Stimulated activated CD4-positive, alpha-beta T cell treated with anti-CD3 and anti-CD28 coated beads, Interleukin-4, amount 100 ng/mL, for 1 hour (primary cell): Measurements from ENCODE around the gene STRN.
"Not testable (repeated sequence)": the region's sequence is repeated elsewhere in the genome, so short reads cannot be mapped to it uniquely, and the experiment has no call there.

ENCODE experiments used
- DNase-seq: peaks from one replicate; pipeline ENCODE4 v3.0.0-alpha.2; 2020

Gene STRN

GRCh38 chr2:36834731-36835524 is 131.4 kb downstream of the STRN start:
- no peak for DNase-seq

GRCh38 chr2:36834203-36834602 is 132.1 kb downstream of the STRN start:
- DNase-seq: no peak

GRCh38 chr2:36831185-36831584 is 135.2 kb downstream of the STRN start:
- DNase-seq: no peak

GRCh38 chr2:36824683-36825082 is 141.7 kb downstream of the STRN start:
- DNase-seq: not testable (repeated sequence)

- DNase-seq: no peak
Measured at GRCh38 chr2:36824273-36824672, 142.1 kb downstream of the STRN start.

GRCh38 chr2:36823862-36824261 is 142.5 kb downstream of the STRN start:
- DNase-seq: no peak

GRCh38 chr2:36820942-36821605 is 145.3 kb downstream of the STRN start:
- DNase-seq: no peak

- no peak for DNase-seq
Measured at GRCh38 chr2:36819095-36819711, 147.1 kb downstream of the STRN start.

- no peak for DNase-seq
Measured at GRCh38 chr2:36818542-36818941, 147.8 kb downstream of the STRN start.

- no peak for DNase-seq
Measured at GRCh38 chr2:36812196-36812595, 154.1 kb downstream of the STRN start.

GRCh38 chr2:36811071-36811470 is 155.3 kb downstream of the STRN start:
- DNase-seq: no peak

- DNase-seq: no peak
Measured at GRCh38 chr2:36809069-36809445, 157.3 kb downstream of the STRN start.

GRCh38 chr2:36808386-36809068 is 157.8 kb downstream of the STRN start:
- no peak for DNase-seq

- DNase-seq: no peak
Measured at GRCh38 chr2:36807223-36807886, 159.0 kb downstream of the STRN start.

GRCh38 chr2:36805635-36806224 is 160.6 kb downstream of the STRN start:
- DNase-seq: no peak

- DNase-seq: no peak
Measured at GRCh38 chr2:36802952-36803351, 163.4 kb downstream of the STRN start.

GRCh38 chr2:36801088-36801487 is 165.2 kb downstream of the STRN start:
- no peak for DNase-seq

GRCh38 chr2:36800381-36800780 is 166.0 kb downstream of the STRN start:
- DNase-seq: peak; percentile 44

GRCh38 chr2:36798724-36799123 is 167.6 kb downstream of the STRN start:
- no peak for DNase-seq

GRCh38 chr2:36797324-36798070 is 168.8 kb downstream of the STRN start:
- DNase-seq: no peak
